ENCODE data around the gene MIEF1. TPM values are rescaled to one million over a fixed set of nuclear protein-coding genes. Genes with fewer than 3 reads are reported as not detected.

MIEF1 gene
- total RNA-seq, result 10 to 100 TPM; 24.0 to 38.6 TPM

DNA sequence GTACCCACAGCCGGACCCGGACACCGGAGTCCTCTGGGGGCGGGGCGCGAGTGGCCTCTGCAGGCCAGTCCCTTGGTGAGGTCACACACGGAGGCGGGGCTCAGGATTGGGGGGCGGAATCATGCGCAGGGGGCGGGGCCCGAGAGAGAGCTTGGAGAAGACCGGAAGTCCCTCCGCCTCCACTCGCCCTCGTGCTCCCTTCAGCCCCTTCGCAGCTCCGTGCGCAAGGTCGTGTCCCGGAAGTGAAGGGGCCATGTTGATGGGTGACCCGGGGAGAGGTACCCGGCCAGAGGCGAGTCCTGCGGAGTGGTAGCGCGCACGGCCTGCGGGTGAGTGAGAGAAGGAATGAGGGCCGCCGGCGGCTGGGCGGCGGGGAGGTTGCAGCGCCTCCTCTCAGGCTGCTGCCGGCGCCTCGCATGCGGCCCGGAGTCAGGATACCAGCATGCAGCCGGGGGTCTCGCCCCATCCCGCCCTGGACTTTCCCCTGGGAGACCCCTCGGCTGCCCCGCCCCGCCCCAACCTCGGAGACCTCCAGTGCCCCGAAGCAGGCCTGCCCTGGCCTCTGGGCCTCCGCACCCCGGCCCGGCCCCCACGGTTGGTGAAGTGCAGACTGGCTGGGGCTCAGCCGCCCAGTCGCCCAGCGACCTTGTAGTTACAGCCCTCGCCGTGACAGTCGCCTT is at the start of gene MIEF1:
Gene MIEF1, plus strand, starts transcription at position 182 of the 680 bp plus-strand sequence. CDS start 9,005 bp downstream, outside the sequence.
- under 1% methylated on average over 56 of the region's 58 CpGs for WGBS
- peak; percentile 98 for DNase-seq (ENCODE audit: low spot score)
- Histone ChIP-seq H3K27ac (peak within 1 kb of the TSS; percentile 82 to 88), H3K27me3 (replicated peaks; ENCODE audit: insufficient read depth) (no peaks in the 10 kb centered on the region), H3K4me3 (peak within 1 kb of the TSS; percentile 77 to 78), H3K36me3 (peaks cover 0 to 6% of the 10 kb centered on the region in 2 donors), H3K4me1 (replicated peaks) (peaks cover 6% of the 10 kb centered on the region), H3K9me3 (no peaks in the 10 kb centered on the region)
- intact Hi-C loops (cut with DNase I), result no loop called here
- TF ChIP-seq POLR2AphosphoS5 (IDR thresholded peaks at IDR 0.05) (peak; percentile 95), POLR2A (IDR thresholded peaks at IDR 0.05) (peak; percentile 66)
- TF ChIP-seq, protein P1, sequence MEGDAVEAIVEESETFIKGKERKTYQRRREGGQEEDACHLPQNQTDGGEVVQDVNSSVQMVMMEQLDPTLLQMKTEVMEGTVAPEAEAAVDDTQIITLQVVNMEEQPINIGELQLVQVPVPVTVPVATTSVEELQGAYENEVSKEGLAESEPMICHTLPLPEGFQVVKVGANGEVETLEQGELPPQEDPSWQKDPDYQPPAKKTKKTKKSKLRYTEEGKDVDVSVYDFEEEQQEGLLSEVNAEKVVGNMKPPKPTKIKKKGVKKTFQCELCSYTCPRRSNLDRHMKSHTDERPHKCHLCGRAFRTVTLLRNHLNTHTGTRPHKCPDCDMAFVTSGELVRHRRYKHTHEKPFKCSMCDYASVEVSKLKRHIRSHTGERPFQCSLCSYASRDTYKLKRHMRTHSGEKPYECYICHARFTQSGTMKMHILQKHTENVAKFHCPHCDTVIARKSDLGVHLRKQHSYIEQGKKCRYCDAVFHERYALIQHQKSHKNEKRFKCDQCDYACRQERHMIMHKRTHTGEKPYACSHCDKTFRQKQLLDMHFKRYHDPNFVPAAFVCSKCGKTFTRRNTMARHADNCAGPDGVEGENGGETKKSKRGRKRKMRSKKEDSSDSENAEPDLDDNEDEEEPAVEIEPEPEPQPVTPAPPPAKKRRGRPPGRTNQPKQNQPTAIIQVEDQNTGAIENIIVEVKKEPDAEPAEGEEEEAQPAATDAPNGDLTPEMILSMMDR (IDR thresholded peaks at IDR 0.05), result peak in 2 of 4 experiments; percentile 2 to 15

DNA sequence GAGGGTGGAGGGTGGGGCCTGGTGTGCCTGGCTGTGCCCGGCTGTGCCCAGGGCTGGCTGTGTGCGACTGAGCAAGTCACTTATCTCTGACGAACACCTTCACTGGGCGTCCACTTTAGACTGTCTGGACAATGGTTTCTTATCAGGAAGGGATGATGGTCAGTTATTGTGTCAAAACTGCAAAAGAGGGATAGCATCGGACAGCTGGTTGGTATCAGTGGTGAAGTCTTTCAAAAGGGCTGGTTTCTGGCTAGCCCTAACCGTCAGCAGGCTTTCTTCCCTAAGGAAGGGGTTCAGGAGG is 49.4 kb upstream of the MIEF1 start:
- intact Hi-C loops (cut with DNase I), result no loop called here
- no peaks in the 10 kb centered on the region for H3K9me3 ChIP-seq
- 73% methylated on average over 6 of the region's 6 CpGs for WGBS
- H3K4me3 ChIP-seq, result no peak overlapping the region
- H3K4me1 ChIP-seq (replicated peaks), result no peaks in the 10 kb centered on the region
- no peak overlapping the region for H3K27ac ChIP-seq
- H3K27me3 ChIP-seq (replicated peaks; ENCODE audit: insufficient read depth), result no peaks in the 10 kb centered on the region
- DNase-seq (ENCODE audit: low spot score), result no peak
- no peaks in the 10 kb centered on the region for H3K36me3 ChIP-seq
- TF ChIP-seq POLR2A (IDR thresholded peaks at IDR 0.05) (no peak), POLR2AphosphoS5 (IDR thresholded peaks at IDR 0.05) (no peak)
- TF ChIP-seq, protein P1 (IDR thresholded peaks at IDR 0.05), result no peak

DNA sequence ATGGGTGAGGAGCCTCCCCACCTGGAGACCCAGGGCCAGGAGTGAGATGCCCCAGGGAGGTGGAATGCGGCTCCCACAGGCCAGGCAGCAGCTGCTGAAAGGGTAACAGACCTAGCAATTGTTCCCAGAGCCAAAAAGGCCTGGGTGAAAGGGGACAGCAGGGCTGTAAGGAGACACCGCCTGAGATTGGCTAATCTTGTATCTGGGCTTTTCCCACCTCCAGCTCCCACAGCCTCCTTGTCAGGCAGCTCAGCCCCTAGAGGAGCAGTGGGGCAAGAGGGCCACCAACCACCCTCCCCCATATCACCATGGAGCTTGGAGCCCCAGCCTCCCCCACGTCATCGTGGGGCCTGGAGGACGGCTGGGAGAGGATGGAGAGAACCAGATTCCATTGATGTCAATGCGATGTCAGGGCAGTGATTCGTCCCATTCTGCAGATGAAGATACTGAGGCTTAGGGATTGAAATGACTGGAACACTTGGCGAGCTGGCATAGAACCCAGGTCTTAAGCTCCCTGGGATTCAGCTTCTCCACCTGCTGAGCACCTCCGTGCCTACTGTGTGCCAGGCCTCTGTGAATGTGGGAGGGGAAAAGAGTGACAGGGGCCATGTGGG is 48.2 kb upstream of the MIEF1 start:
- H3K9me3 ChIP-seq, result no peaks in the 10 kb centered on the region
- no peaks in the 10 kb centered on the region for H3K4me1 ChIP-seq (replicated peaks)
- H3K27ac ChIP-seq, result no peak overlapping the region
- TF ChIP-seq, protein P1 (IDR thresholded peaks at IDR 0.05), result no peak
- TF ChIP-seq POLR2AphosphoS5 (IDR thresholded peaks at IDR 0.05), result no peak
- no peak for TF ChIP-seq POLR2A (IDR thresholded peaks at IDR 0.05)
- H3K27me3 ChIP-seq (replicated peaks; ENCODE audit: insufficient read depth), result peaks cover 2% of the 10 kb centered on the region
- WGBS, result 76% methylated on average over 9 of the region's 9 CpGs
- no peak for DNase-seq (ENCODE audit: low spot score)
- no peak overlapping the region for H3K4me3 ChIP-seq
- H3K36me3 ChIP-seq, result no peaks in the 10 kb centered on the region
- intact Hi-C loops (cut with DNase I), result no loop called here

DNA sequence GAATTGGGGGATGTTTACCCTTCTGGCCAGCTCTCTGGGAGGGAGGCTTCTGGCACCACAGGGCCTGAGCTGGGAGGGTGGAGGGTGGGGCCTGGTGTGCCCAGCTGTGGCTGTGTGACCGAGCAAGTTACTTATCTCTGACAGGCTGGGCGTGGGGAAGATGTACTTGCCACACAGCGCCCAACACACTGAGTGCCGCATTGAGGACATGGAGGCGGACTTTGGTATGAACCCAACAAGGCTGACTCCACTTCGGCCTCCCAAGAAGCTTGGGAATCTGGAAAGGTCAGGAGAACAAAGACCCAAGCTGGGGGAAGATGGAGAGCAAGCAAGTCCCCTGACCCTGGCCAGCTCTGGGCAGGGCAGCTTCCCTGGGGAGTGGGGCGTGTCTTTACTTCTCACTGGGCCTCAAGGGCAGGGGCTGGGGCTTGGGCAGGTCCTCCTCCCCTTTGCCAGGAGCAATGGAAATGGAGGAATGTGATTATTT is 47.7 kb upstream of the MIEF1 start:
- H3K9me3 ChIP-seq, result no peaks in the 10 kb centered on the region
- WGBS, result 59% methylated on average over 7 of the region's 7 CpGs
- H3K27ac ChIP-seq, result no peak overlapping the region
- no peaks in the 10 kb centered on the region for H3K4me1 ChIP-seq (replicated peaks)
- peaks cover 2% of the 10 kb centered on the region for H3K27me3 ChIP-seq (replicated peaks; ENCODE audit: insufficient read depth)
- TF ChIP-seq POLR2AphosphoS5 (IDR thresholded peaks at IDR 0.05) (no peak), POLR2A (IDR thresholded peaks at IDR 0.05) (no peak)
- TF ChIP-seq, protein P1 (IDR thresholded peaks at IDR 0.05), result no peak
- DNase-seq (ENCODE audit: low spot score), result no peak
- no peaks in the 10 kb centered on the region for H3K36me3 ChIP-seq
- H3K4me3 ChIP-seq, result no peak overlapping the region
- intact Hi-C loops (cut with DNase I), result no loop called here

Data from prostate gland (tissue), 2 donors.